ENCODE results near the gene HMX3. TPM values are rescaled to one million over a fixed set of nuclear protein-coding genes. Genes with fewer than 3 reads are reported as not detected.
A peak's percentile ranks its signal among the peaks of the same experiment; 100 is the strongest.

HMX3 gene
- total RNA-seq, 4 donors from 2014 or later: not detected

DNA sequence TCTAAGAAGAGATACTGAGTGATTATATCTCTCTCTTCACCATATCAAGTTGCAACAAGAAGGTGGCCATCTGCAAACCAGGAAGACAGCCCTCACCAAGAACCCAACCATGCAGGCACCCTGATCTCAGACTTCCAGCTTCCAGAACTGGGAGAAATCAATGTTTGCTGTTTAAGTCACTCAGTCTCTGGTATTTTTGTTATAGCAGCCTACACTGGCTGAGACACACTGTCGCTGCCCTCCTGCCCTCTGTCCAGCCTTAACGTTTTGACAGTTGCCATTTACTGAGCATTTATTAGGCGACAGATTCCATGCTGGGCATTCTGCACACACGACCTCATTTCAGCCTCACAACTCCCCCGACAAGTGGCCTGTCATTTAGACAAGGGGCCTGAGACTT is 9.5 kb upstream of the HMX3 start:
- H3K27ac ChIP-seq: no peak overlapping the region
- H3K4me1 ChIP-seq: no peaks in the 10 kb centered on the region
- no peak for TF ChIP-seq EP300 (IDR thresholded peaks at IDR 0.05)
- TF ChIP-seq POLR2A (IDR thresholded peaks at IDR 0.05): no peak
- TF ChIP-seq, protein P1, sequence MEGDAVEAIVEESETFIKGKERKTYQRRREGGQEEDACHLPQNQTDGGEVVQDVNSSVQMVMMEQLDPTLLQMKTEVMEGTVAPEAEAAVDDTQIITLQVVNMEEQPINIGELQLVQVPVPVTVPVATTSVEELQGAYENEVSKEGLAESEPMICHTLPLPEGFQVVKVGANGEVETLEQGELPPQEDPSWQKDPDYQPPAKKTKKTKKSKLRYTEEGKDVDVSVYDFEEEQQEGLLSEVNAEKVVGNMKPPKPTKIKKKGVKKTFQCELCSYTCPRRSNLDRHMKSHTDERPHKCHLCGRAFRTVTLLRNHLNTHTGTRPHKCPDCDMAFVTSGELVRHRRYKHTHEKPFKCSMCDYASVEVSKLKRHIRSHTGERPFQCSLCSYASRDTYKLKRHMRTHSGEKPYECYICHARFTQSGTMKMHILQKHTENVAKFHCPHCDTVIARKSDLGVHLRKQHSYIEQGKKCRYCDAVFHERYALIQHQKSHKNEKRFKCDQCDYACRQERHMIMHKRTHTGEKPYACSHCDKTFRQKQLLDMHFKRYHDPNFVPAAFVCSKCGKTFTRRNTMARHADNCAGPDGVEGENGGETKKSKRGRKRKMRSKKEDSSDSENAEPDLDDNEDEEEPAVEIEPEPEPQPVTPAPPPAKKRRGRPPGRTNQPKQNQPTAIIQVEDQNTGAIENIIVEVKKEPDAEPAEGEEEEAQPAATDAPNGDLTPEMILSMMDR (IDR thresholded peaks at IDR 0.05): no peak
- H3K4me3 ChIP-seq: no peak overlapping the region
- WGBS, 2 donors: 55 to 64% methylated on average over 5 of the region's 5 CpGs
- DNase-seq (ENCODE audit: low spot score in 2 of 2): no peak
- H3K36me3 ChIP-seq: no peaks in the 10 kb centered on the region
- peaks cover 0 to 64% of the 10 kb centered on the region in 2 donors for H3K27me3 ChIP-seq
- H3K9me3 ChIP-seq: peaks cover 0 to 12% (median 0%) of the 10 kb centered on the region in 4 donors

DNA sequence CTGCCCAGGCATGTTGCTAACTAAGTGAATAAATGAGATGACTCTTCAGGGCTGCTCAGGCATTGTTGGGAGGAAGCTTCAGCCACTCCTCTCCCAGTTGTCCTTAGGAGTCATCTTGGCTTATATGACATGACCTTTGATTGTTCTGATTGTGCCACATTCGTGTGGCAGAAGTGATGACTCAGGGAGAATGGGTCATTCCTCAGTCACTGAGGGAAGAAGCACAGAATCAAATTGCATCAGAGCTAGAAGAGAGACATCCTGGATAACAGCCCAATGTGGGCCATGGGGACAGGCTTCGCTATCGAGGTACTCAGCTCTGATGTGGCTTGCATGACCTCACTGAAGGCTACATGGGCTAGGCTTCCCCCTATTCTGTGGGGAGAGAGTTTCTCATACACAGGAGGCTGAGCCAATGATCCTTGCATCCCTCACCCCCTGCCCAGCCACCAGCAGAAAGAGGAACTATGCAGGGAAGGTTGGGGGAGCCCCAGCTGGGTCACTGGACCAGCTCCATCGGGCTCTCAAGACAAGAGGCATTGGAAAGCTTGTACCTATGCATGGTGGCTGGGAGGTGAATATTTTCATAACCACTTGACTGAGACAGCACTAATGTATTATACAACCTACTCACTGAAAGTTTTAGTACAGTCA is 6.0 kb upstream of the HMX3 start:
- Histone ChIP-seq H3K36me3 (no peaks in the 10 kb centered on the region), H3K4me1 (peaks cover 0 to 23% (median 7%) of the 10 kb centered on the region in 4 donors), H3K27ac (no peak overlapping the region), H3K4me3 (no peak overlapping the region), H3K9me3 (peaks cover 0 to 12% (median 0%) of the 10 kb centered on the region in 4 donors), H3K27me3 (peaks cover 4 to 96% of the 10 kb centered on the region in 2 donors)
- DNase-seq (ENCODE audit: low spot score in 2 of 2): no peak
- 55 to 66% methylated on average over 4 of the region's 4 CpGs for WGBS, 2 donors
- TF ChIP-seq, protein P1 (IDR thresholded peaks at IDR 0.05): no peak
- no peak for TF ChIP-seq POLR2A (IDR thresholded peaks at IDR 0.05)

DNA sequence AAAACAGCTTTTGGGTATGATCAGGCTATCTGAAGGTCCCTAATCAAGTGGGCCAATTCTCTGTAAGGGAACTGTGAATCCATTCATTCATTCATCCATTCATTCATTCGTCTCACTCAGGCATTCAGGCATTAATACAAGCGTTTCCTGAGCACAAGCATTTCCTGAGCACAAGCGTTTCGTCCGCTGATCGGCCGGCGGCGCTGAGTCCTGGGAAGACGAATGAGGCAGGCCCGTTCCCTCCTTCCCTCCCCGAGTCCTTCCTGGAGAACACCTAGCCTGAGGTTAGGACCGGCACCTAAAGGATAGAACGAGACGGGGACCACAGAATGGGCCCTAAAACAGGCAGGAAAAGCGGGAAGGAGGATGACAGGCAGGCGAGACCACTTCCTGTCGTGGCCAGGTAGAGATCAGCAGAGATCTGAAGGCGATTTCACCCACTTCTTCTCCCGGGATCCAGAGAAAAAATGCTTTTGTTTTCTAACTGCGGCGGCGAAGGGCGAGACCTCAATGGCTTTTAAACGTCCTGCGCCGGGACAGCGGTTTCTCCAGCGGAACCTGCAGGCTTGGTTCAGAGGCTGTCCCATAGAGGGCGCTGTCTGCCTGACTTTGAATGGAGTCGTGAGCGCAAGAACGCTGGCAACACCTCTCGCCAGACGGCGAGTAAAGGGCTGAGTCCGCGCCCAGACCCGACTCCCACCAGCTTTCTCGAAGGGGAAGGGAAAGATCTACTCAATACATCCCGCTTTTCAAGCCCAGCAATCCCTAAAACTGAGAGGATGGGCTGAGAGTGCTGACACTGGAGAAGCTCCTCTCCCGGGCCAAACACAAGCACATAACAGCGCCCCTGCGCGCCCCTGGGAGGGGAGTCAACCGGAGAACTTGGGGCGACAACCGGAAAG is 2.9 kb upstream of the HMX3 start:
- Histone ChIP-seq H3K4me1 (peaks cover 0 to 54% (median 32%) of the 10 kb centered on the region in 4 donors), H3K27me3 (peaks cover 4 to 97% of the 10 kb centered on the region in 2 donors), H3K27ac (no peak overlapping the region), H3K9me3 (peaks cover 0 to 12% (median 0%) of the 10 kb centered on the region in 4 donors), H3K36me3 (no peaks in the 10 kb centered on the region), H3K4me3 (peak overlapping the region in 1 of 4 donors; percentile 22)
- 4% methylated on average over 41 to 43 of the region's 48 CpGs for WGBS, 2 donors
- peak; percentile 76 to 90 for DNase-seq (ENCODE audit: low spot score in 2 of 2)
- TF ChIP-seq EP300 (IDR thresholded peaks at IDR 0.05): no peak
- TF ChIP-seq, protein P1 (IDR thresholded peaks at IDR 0.05): peak; percentile 88 to 95 (median 89)

DNA sequence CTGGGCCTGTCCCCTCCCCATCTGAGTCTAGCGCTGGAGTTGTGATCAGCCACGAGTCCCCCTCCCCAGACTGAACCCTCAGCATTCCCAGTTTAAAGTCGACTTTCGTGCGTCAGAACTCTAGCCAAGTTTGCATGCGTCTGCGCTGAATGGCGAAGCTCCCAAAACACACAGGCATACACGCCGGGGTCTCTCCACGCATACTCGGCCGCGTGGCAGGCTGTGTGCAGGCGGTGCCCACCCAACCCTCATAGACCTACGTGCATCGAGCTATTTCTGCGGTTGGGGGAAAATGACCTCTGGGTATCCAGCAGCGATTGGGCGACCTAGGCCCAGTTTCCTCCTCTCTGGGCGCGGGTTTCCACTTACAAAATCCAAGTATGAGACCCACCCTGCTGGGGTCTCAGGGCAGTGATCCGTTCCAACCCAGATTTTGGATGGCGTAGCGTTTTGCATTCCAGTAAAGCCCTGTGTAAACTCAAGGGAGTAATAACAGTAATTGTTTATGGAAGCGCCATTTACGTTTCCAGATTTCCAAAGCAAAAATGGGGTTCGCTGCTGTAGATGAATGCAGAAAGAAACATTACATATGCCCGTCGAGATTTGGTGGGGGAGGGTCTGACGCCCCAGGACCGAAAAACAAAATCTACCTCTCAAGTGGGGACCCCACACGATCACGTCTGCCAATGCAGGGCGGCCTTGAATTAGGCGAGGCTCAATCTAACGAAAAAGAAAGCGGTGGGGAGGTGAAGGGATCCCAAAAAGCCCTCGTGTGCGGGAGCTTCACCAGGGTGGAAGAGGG is 2.0 kb upstream of the HMX3 start:
- WGBS, 2 donors: 2 to 9% methylated on average over 39 to 40 of the region's 40 CpGs
- H3K9me3 ChIP-seq: peaks cover 0 to 4% (median 0%) of the 10 kb centered on the region in 4 donors
- peaks cover 0 to 55% (median 32%) of the 10 kb centered on the region in 4 donors for H3K4me1 ChIP-seq
- no peak overlapping the region for H3K27ac ChIP-seq
- peaks cover 8 to 98% of the 10 kb centered on the region in 2 donors for H3K27me3 ChIP-seq
- no peaks in the 10 kb centered on the region for H3K36me3 ChIP-seq
- TF ChIP-seq, protein P1 (IDR thresholded peaks at IDR 0.05): no peak
- TF ChIP-seq EP300 (IDR thresholded peaks at IDR 0.05) (no peak), POLR2A (IDR thresholded peaks at IDR 0.05) (no peak)
- DNase-seq (ENCODE audit: low spot score in 2 of 2): no peak
- peak overlapping the region in 1 of 4 donors; percentile 22 for H3K4me3 ChIP-seq

All from tibial nerve (tissue), 4 donors.